ENCODE measurements around the gene SLC41A1.

The SLC41A1 gene

DNA sequence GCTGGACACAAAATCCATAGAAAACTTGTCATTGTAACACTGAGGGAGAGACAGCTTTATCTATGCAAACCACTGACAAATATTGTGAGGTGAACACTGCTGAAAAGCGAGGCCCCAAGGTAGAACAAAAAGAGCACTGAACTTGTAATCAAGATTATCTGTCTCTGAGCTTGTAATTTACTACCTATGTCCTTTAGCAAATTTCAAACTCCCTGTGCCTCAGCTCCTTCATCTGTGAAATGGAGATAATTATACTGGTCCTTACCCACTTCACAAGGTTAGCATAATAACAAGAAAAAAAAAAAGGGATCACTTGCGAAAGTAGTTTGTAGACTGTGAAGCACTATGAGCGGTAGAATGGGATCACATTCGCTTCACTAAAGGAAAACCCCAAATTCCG, 58.1 kb downstream of the SLC41A1 start:
- DNase-seq (ENCODE audit: low spot score), result no peak

DNA sequence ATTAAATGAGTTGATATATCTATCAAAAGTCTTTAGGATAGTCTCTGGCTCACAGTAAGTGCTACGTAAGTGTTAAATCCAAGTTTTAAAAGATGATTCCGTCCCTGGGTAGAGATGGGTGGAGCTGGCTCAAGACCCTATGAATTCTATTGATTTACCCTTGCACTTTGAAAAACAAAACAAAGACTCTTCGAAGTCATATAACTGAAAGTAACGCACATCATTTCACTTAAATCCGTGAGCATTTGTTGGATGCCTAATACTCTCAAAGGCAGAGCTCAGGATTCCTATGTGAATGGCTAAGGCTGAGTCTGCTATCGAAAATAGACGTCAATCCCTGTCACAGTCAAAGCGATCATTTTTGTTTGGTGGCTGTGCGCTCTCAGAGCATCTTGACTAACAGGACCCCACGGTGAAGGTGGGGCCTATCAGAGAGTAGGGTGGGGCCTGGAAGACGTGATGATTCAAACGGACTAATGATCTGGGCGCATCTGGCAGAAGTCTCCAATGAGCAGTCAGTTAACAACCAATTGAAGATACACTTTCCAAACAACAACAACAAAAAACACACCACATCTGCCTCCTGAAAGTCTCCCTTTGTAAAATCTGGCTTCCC, 61.9 kb downstream of the SLC41A1 start:
- no peak for DNase-seq (ENCODE audit: low spot score)

DNA sequence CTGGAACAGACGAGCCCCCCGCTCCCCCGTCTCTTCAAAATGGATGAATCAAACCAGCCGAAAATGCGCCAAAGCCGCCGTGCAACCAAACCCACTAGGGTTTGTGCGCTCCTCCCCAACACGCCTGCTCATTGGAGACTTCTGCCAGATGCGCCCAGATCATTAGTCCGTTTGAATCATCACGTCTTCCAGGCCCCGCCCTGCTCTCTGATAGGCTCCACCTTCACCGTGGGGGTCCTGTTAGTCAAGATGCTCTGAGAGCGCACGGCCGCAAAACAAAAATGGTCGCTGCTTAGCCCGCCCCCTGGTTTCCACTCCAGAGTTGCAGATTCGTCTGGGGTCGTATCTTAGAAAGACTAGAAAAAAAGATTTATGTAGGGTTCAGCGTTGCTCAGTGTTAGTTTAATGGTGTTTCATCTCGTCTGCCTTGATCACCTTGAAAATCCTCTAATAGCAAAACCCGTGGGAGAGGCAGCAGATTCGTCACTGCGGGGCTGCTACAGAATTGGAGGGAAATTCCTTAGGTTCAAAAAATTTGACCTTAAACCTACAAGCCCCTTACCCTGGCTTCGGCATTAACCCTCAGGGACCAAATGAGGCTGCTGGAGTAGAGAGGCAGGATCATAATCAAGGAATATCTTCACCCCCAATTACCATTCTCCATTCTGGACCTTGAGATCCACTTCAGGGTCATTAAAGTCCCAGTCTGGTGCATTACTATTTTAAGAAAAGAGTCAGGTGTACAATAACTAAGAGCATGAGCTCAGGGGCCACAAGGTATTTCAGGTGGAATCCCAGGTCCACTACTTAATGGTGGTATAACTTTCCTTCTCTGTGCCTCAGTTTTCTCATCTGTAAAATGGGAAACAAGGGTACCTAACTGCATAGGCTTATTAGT, 62.6 kb downstream of the SLC41A1 start, which contains the start of gene NUCKS1:
NUCKS1 (minus strand) TSS at position 45 of the 898 bp plus-strand sequence. CDS start 209 bp downstream, outside the sequence.
- DNase-seq (ENCODE audit: low spot score), result peak; percentile 91

DNA sequence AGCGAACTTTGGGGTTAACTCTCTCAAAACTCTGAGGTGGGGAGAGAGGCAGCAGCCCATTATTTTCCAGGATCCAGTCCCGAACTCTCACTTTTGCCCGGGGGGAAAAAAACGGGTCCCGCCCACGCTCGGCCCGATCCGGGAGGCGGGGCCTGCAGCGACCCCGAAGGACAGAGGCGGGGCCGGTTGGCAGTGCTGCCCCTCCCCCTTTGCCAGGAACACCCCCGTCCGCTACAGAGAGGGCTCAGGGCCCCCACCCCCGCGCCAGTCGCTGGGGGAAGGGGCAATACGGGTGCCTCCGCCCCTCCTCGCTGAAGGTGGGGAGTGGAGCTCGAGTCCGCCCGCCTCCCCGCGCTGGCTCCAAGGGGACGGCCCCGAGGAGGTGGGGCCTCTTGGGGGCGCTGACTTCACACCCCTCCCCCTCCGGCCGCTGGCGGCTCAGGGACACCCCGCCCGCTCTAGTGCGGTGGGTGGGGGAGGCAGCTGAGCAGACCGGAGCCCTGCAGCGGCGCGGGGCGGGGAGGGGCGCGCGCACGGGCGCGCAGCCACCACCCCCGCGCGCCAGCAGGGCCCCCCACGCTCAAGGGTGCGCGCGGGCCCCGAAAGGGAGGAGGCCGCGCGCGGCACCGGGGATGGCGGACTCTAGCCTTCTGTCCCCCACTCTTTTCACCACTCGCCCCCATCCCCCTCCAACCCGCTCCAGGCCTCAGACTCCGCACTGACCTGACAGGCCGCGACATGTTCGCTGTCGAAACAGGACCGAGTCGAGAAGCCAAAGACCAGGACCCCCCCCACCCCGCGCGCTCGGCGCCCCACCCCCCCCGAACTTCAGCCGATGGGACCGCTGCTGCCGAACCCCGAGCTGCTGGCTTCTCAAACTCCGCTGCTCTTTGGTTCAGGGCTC, 63.5 kb downstream of the SLC41A1 start:
- DNase-seq (ENCODE audit: low spot score), result peak; percentile 95

DNA sequence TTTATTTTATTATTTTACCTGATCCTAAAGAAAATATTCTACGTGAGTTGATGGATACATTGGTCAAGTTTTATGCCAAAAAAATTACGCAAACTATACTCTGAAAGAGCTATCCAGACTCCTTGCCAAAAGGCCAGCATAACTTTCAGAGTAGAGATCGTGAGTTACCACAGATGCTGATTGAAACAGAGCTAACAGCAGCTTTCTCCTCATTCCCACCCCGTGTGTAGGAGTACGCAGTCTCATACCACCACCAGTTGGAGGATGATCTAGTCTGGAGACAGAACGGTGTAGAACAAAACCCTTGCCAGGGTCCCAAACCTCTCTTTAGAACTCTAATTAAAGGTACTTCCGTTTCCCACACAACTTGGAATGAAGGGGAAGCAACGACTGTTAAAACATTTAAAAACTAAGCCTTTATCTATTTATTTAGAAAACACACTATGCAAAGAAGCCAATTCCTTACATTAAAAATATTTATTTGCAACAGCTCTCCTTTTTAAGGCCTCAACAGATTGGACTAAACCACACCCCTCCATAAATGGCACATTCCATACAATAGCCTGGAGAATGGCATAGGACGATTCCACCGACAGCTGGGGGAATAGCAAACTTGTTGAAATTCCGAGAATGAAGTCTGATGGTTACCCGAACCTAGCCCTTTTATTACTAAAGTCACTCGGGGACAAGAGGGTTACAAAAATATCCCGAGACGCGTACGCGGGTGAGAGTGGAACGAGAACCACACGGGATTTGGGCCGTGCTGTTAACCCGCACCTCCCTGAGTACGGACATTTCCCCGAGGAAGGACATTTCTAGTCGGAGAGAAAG, 64.4 kb downstream of the SLC41A1 start:
- DNase-seq (ENCODE audit: low spot score), result peak; percentile 46

DNA sequence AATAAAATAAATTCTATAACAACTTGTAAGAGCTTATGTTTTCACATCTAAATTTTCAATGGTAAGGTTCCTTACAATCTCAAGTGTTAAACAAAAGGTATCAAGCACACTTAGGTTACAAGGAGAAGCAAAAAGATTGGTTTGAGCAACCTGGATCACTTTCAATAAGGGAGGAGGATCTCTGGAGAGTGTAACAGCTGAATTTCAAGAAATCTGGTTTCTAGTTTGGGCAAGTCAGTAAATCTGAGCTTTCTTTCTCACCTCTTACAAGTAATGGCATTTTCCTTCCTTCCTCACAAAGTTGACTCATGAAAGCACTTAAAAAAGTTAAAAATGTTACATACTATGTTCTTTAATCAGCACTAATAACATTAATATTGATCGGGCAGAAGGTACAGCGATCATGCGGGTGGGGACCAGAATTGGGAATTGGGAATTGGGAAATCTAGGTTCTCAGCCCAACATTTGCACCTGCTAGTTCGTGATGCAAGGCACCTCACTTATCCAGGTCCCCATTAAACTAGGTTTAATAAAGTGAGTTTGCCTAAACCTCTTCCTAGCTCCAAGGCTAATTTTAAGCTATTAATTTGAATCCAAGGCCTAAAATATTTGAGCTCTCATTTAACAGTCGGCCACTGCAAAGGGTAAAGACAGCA, 66.1 kb downstream of the SLC41A1 start:
- no peak for DNase-seq (ENCODE audit: low spot score)

DNA sequence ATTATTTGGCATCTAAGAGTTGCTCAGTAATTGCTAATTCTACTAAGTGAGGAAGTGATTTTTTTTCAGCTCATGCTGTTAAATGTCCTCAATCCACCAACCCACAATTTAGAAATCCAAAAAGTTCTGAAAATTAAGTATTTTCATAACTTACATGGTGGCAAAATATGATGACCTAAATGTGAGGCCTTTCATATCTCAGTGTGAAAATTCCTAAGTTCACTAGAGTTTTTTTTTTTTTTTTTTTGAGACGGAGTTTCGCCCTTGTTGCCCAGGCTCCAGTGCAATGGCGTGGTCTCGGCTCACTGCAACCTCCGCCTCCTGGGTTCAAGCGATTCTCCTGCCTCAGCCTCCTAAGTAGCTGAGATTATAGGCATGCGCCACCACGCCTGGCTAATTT, 68.6 kb downstream of the SLC41A1 start:
- DNase-seq (ENCODE audit: low spot score), result no peak

DNA sequence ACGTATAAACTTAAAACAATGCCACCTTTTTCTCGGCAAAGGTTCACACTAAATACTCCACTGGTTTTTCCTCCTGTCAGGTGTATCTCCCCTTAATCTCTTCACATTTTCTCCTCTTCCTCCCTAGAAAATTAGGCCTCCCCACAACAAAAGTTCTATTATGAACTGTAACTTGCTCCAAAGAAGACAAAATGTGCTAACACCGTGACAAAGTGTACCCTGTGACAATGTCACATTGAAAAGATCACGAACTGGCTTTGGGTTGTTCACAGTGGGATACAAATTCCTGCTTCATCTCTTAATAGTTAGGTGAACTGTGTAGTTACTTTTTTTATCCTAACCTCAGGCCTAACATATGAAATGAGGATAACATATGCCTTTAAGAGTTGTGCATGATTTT, 69.0 kb downstream of the SLC41A1 start:
- DNase-seq (ENCODE audit: low spot score), result no peak

DNA sequence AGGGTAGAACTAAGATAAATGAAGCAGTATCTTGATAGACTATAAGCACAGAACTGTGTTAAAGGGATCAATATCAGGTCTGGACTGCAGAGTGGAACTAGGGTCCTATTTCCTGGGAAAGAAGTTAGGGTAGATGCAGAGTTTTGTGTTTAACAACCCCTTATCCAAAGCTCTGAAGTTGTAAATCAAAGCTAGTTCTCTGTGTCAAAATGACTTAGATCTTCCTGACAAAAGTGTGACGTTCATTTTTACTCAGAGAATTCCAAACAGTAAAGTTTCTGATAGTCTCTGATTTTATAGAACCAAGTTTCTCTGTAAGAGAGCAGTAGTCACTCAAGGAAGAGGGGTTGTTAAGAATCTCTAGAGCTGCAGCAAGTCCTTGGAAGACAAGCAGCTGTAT, 71.3 kb downstream of the SLC41A1 start:
- DNase-seq (ENCODE audit: low spot score), result no peak

DNA sequence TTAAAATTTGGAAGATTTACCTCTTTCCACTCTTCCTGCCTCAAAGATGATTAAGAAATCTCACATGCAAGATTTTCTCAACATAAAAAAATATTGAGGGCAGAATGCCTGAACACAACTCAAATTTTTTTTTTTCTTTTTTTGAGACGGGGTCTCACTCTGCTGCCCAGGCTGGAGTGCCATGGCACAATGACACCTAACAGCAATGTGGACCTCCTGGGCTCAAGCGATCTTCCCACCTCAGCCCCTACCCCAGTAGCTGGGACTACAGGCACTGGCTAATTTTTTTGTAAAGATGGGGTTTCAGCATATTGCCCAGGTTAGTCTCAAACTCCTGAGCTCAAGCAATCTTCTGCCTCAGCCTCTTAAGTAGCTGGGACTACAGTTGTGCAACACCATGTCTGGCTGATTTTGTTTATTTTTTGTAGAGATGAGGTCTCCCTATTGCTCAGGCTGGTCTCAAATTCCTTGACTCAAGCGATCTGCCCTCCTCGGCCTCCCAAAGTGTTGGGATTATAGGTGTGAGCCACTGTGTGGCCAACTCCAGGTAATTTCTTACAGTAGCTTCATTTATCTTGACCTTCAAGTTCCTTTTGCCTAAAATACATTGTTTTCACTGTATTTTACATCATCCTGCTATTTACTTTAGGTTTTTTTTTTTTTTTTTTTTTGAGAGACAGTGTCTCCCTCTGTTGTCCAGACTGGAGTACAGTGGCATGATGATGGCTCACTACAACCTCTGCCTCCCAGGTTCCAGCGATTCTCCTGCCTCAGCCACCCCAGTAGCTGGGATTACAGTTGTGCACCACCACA, 73.4 kb downstream of the SLC41A1 start:
- DNase-seq (ENCODE audit: low spot score), result no peak
